NCI-H748 (cell line): ENCODE data around the gene MICALL2.

Experiments used
- DNase-seq: peaks from one replicate; lab custom pipeline; 2025; ENCODE audit not compliant: unreplicated experiment; lab: John Stamatoyannopoulos, UW

The MICALL2 gene

DNA sequence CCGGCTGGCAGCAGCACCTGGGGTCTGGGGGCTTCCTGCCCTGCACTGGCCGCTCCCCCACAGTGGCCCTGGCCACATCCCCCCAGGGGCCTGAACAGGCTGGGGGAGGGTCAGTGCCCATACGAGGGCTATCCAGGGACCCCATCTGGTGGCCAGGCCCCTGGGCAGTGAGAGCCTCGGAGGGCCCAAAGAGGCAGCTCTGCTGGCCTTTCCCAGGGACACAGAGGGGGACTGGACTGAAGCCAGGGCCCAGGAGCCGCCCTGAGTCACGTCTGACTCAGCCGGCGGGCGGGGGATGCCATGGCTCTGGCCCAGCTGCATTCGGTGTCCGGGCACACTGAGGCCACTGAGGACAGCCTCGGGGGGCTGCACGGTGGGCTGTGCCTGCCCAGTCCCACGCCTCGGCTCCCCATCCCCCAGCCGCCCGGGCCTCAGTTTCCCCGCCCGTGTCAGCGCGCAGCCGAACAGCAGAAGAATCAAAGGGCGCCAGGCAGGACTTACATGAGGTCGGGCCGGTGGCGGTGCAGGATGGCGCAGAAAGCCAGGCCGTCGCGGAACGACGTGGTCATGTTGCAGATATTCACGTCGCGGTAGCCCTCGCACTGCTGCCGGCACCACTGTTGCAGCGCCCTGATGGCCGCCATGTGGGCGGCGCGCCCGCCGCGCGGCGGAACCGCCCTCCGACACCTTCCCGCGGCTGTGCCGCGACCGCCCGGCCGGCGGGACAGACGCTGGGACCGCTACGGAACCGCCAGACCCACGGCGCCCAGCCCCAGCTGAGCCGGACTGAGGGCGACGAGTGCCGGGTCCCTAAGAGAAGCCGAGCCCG is at the start of gene MICALL2:
MICALL2 (minus strand) TSS at position 788 of the 829 bp plus-strand sequence; CDS start at position 644, 144 bp downstream.
- DNase-seq: peak; percentile 78

DNA sequence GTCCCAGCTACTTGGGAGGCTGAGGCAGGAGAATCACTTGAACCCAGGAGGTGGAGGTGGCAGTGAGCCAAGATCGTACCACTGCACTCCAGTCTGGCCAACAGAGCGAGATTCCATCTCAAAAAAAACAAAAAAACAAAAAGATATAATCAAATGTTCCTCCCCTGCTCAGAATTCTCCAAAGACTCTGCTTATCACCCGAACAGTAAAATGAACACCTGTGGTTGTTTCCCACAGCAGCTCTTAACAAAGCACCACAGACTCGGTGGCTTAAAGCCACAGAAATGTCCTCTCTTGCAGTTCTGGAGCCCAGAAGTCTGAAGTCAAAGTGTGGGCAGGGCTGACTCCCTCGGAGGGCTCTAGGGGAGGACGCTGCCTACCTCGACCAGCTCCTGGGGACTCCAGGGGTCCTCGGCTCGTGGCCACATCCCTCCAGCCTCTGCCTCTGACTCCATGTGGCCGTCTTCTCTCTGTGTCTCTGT is 49.0 kb upstream of the MICALL2 start:
- no peak for DNase-seq

DNA sequence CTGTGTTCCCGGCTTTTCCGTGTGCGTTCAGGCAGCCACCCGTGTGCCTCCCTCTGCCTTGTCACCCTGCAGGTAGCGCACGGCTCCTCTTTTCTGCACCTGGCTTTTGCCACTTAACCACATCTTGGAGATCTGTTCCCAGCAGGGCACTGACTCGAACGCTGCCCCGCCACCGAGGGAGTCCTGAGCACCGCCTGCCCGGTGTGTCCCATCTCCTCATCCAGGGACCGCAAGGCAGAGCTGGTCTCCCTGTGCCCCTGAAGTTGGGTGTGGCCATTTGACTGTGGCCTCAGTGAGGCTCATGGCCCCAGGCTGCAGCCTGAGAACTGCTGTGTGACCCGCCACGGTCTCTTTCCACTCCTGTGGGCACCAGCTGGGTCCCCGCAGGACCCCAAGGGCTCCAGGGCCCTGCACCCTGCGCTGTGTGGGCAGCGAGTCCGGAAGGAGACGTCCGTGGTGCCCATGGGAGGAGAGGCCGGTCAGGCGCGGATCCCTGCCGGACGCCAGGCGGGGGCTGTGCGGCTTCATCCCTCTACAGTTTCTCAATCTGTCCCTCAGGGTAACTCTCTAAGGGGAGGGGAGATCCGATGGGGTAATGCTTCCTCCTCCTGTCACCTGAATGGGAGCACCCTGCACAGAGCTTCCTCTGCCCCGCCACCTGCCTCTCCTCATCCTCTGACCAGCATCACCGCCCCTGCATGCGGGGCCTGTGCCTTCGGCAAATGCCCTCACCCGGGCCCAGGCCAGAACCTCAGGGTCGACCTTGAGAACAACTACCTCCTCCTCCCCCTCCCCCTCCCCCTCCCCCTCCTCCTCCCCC is 46.7 kb upstream of the MICALL2 start:
- DNase-seq: no peak

DNA sequence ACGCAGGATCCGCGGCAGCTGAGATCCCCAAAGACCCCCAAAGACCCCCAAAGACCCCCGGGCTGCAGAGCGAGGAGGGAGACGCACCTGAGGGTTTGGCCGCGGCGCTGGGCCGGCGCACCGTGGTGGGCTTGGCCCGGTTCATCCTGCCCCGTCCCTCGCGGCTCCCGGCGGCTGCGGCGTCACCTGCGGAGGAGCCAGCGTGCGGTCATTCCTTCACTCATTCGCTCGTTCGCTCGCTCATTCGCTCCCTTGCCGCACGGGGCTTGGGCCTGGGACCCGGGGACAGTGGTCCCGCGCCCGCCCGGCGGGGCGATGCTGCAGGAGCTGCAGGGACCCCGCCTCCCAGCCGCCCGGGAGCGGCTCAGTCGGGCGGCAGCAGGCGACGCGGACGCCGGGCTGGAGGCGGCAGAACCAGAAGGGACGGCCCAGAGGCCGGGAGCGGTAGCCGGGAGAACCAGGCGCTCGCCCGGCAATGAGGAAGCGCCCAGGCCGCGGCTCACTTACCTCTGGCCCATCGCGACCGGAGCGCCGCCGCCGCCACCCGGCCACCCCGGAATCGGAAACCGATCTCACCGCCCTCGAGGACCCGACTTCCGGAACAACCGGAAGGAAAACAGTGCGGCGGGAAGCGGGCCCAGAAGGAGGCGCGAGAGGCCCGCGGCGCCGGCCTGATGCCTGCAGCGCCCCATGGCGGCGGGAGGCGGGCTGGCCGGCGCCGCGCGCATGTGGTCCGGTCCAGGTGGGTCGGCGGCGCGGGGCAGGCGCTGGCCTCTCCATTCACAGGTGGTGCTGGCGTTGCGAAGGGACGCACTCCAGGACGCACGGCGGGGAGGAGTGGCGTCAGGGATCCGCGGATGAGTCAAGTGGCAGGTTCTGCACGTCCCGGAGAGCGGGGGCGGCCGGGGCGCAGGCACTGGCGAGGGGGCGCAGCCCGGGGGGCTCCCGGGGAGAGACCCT is 44.8 kb upstream of the MICALL2 start, which contains the start of gene INTS1:
INTS1 (minus strand) TSS at position 574 of the 960 bp plus-strand sequence; CDS start at position 145, 429 bp downstream.
- DNase-seq: peak; percentile 94

DNA sequence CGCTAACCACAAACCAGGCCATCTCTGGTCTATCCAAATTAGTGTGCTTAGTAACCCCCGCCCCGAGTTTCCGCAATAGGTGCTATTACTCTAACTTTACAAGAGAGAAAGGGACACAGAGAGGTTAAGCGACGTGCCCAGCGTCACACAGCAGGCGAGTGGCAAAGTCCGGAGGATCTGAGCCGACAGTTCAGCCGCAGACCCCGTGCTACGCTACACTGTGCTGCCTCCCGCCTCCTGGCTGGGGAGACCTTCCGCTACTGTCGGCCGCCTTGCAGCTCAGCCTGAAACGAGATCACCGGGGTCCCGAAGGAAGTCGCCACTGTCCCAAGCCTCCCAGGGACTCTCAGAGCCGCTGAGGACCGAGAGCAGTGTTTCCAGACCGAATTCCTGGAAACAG is 44.1 kb upstream of the MICALL2 start:
- no peak for DNase-seq

DNA sequence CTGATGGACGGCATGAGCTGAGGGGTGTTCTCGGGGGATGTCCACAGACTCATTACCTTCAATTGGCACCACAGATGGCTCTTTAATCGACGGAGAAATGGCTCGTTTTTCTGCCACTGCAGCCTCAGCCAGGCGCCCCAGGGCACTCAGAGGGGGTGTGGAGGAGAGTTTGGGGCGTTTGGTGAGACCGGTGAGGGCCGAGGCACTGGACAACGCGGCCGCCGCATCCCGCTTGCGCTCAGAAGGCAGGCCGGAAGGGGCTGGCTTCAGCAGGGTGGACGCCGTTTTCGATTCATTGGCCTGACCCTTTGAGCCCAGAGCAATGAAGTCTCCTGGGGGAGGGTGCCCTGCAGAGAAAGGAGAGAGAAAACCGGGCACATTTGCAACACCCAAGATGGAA is 43.6 kb upstream of the MICALL2 start:
- no peak for DNase-seq

DNA sequence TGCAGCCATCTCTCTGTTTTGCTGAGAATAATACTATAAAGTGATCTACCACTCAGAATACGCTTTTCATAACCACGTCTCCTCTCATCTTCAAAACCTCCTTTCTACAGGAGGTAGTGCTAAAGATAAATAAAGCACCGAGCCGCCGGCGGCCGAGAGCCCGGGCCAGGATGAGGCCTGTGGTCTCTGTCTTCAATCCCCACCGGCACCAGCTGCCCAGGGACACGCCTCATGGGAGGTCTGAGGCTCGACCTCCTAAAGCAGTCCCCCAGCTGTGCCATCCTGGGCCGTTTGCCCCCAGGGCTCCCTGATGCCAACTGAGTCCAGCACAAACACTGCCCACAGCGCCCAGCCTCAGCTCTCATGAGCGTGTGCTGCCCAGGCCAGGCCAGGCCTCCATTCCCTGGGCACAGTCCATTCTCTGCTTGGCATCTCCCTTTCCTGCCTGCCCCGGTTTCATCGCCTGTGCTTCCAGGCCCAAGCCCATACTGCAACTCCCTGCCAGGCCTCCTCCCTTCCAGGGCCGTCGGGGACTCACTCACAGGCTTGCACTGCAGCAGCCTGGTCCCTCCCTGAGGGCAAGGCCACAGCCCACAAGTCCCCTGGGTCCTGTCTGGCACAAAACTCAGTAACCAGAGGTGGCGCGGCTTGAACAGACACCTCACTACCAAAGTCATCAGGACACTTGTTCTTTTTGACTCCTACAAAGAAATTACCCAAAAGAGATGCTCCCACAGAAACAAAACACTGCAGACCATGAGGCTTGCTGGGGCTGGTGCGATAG is 42.4 kb upstream of the MICALL2 start:
- DNase-seq: no peak

DNA sequence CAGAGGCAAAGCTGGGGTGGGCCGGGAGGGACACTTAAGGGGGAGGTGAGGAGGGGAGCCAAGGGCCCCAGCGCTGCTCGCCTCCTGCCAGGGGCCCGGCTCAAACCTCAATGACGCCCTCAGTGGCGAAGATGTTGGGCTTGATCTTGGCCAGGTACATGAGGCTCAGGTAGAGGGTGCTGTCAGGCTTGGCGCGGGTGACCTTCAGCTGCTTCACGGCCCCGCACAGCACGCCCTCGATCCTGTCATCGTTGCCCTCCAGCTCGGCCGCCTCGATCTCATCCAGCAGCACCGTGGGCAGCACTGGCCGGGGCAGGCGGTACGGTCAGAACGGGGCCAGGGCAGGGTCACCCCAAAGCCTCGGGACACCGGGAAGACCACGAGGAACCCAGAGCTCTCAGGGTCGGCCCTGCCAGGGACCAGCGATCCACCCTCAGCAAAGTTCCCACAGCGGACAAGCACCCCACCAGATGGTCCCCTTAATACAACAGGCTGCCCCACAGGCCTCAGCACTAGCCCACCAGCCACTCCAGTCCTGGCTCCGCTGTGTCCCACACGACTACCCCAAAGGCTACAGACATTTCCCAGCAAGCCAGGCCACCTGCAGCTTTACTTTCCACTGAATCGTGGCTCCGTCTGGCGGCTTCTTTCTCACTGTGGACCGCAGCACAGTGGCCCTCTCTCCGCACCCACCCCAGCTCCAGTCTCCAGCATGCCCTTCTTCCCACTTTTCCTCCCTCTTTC is 41.0 kb upstream of the MICALL2 start:
- DNase-seq: no peak

DNA sequence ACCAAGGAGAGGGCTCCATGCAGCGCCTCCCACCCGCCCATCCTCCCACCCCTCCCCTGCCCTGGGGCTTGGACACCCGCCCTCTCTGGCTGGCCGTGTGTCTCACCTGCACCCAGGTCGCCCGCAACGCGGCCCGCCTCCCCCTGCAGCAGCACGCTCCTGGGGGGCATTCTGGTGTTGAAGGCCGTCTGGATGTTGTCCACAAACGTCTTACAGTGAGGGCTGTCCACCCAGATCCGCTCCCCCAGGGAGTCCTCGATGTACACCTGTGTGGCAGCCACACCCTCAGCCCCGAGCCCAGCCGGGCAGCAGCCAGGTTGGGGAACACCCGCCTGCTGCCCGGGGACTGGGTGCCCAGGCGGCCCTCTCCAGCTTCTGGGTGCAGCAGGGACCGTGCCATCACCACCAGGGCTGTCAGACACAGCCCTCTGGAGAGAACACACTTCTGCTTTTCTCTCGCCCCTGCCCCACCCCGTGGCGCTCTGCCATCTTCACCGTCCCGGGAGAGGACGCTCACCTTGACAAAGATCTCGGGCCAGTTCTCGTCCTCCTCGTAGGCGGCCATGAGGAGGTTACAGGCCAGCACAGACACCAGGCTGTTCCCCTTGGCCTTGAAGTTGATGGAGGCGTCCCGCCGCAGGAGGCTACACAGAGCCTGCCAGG is 40.2 kb upstream of the MICALL2 start:
- no peak for DNase-seq

DNA sequence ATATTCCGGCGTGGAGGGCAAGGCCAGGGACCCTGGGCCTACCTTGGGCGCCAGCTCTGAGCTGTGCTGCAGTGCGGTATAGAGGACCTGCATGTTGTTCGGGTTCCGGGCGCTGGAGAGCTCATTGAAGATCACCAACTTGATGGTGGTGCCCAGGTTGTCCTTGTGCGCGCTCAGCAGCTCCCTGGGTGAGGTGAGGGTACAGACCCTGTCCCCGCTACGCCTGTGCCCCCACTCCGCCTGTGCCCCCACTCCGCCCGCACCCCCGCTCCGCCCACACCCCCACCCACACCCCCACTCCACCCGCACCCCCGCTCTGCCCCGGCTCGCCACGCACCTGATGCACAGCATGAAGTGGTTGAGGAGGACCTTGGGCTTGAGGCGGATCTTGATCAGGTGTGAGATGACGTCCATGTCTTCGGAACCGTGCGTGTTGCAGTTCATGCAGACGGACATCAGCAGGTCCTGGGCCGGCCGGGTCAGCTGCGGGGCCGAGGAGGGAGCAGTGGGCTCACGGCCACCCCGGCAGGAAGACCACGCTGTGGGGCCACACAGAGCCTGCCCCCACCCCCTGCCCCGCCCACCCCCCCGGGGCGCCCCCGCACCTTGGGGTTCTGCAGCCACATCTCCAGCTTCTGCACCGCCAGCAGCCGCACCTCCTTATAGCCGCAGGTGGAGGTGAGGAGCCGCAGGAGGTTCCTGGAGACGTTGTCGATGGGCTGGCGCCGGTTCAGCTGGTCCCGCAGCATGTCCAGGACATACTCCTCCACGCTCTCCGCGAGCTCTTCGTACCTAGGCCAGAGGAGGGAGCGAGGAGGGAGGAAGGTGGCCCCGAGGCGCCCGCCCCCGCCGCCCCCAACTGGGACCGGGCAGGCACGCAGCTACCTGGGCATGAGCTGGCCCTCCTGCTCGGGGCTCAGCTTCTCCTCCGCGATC is 39.4 kb upstream of the MICALL2 start:
- no peak for DNase-seq

DNA sequence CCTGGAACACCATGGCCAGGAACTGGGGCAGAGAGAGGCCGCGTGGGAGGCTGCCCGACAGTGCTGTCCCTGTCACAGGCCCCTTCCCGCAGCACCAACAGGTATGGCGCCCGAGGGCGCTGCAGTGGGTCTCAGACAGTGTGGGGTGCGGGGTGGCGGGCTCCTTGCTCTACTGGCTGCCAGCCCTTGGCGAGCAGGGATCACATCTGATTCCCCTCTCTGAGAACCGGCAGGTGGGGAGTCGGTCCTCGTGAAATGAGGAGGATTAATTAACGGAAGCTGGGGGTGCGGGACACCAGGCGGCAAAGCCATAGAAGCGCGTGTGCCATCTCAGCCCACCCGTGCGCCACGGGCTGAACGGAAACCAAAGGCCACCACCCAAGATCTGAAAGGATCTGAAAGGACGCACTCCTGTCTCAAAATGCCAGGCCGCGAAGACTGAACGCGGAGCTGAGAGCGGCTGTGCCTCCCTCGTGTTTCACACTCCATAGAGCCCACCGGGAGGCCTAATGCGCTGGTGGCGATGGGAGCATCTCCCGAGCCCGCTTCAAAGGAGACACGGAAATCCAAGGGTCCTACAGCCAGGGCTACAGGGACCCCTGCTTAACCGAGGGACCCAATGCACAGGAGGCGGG is 38.1 kb upstream of the MICALL2 start:
- no peak for DNase-seq

DNA sequence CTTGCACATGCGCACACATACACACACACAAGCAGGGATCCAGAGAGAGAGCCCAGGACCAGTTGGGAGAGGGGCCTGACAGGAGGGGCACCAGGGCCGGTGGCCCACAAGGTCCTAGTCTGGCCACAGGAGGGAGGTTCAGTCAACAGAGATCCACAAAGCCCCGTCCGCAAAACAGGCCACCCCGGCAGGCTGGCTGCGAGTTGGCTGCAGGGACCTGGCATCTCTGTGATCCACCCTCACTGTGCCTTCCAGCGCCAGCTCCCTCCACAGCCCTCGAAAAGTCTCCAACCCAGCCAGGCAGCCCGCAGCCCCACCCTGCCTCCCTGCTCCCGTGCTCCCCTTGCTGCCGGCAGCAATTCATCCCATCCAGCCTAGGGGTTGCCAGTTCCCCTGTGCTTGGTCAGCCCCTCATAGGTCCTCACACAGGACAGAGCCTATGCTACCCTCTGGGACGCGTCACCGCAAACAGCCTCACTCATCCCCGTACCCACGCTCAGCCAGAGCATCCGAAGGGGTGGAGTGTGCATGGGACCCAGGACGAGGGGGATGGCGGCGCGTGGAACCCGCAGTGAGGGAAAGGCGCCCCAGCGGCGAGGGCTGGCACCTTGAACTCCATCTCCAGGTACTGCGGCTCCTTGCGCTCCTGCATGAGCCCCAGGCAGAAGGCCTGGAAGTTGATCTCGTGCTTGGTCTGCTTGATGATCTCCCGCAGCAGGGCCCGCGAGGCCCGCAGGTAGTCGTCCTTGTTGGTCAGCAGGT is 37.4 kb upstream of the MICALL2 start:
- no peak for DNase-seq

DNA sequence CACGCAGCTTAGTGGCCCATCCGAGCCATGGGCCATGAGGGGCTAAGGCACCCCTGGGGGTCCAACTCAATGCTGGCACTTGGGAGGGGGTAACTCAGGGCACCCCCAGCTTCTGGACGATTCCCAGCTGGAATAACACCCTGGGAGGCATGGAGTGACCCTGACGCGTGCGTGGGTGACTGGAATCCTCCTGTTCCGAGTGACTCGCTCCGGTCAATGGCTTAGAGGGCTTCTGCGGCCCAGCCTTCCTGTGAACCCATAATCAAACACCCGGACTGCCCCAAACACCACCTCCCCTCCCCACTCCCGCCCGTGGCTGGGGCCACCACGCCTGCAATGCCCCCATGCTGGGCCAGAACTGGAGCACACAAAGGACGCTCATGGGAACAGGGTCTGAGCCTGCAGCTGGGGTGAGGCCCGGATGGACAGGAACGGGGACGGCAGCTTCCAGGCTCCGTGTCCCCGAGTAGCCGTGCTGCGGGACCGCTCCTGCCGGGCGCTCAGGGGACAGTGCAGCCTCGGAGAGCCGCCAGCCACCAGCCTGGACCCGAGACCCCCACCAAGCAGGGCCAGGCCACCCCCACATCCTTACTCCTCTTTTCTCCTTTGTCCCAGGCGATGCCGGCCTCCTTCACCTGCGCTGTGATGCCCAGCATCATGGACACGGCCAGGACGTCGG is 36.4 kb upstream of the MICALL2 start:
- no peak for DNase-seq

DNA sequence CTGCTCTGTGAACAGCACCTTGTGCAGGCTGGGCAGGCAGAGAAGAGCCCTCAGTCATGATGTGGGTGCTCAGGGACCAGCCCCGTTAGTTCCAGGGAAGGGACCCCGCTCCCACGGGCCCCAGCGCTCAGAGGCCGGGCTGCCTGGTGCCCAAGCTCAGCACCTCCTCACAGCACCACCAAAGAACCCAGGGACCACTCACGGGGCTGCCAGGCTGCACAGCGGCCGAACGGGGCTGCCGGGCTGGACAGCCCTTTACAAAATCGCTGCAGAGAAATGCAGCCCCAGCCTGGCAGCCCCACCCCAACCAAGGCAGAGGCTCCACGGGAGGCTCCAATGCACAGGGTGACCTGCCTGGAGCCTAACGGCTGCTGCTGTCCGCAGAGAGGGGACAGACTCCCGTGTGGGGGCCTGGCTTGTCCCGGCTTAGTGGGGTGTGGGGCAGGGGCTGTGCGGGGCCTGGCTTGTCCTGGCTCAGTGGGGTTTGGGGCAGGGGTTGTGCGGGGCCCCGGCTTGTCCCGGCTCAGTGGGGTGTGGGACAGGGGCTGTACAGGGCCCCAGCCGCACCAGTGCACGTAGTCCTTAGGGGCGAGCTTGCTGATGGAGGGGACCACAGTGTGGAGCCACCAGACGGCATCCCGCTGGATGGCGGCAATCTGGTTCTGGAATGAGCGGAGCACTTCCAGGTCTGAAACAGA is 35.7 kb upstream of the MICALL2 start:
- DNase-seq: no peak

DNA sequence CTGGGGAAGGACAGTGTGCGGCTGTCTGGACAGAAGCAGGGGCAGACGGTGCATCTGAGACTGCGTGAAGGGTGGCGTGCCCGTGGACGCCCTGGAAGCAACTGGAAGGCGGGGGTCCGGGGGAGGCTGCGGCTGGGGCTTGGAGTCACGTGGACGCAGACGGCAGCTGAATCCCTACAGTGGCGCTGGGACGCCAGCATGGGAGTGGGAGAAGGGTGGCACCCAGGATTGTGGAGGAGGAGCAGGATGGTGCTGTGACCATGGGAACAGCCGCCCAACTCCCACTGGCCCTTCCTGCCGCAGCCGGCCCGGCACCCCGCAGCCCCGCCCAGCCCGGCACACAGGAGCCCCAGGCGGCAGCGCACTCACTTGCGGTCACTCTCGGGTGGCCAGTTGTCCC is 35.2 kb upstream of the MICALL2 start:
- DNase-seq: no peak
